TTC549 (cell line): ENCODE measurements around the gene ZNF799.
"Not testable (repeated sequence)": the region's sequence is repeated elsewhere in the genome, so short reads cannot be mapped to it uniquely, and the experiment has no call there.

Experiments
- FAIRE-seq: peaks from 2 replicates; lab custom pipeline; 2012; peaks lifted over from hg19 to GRCh38; lab: Jason Lieb, UNC

Gene ZNF799

GRCh38 chr19:12400633-12401502 lies at the start of gene ZNF799:
Gene ZNF799, minus strand, starts transcription at chr19:12401271. Its CDS starts 201 bp downstream, at chr19:12401070.
- FAIRE-seq = peak; percentile 64

GRCh38 chr19:12450844-12451243 lies 49.8 kb upstream of the ZNF799 start:
- FAIRE-seq = no peak

- no peak for FAIRE-seq
These were observed 47.7 kb upstream of the ZNF799 start for GRCh38 chr19:12448808-12449207.

- FAIRE-seq = peak; percentile 83
These were observed 39.7 kb upstream of the ZNF799 start, which contains the start of gene ZNF443 for GRCh38 chr19:12440541-12441316. Gene ZNF443, minus strand, starts transcription at chr19:12441021. Its CDS starts 107 bp downstream, at chr19:12440914.

GRCh38 chr19:12439686-12440540 lies 38.8 kb upstream of the ZNF799 start:
- not testable (repeated sequence) for FAIRE-seq

GRCh38 chr19:12430726-12431299 lies 29.7 kb upstream of the ZNF799 start:
- FAIRE-seq = not testable (repeated sequence)

DNA sequence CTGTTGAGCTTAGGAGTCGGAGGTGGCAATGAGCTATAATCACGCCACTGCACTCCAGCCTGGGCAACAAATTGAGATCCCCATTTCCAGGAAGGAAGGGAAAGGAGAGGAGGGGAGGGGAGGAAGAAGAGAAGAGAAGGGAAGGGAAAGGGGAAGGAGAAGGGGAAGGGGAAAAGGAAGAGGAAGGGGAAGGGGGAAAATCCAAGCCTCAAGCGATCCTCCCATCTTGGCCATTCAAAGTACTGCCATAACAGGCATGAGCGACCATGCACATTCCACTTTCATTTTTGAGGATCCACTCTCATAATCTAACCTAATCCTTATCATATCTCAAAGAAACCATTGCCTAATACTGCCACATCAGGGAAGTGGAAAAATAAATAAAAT lies 24.8 kb upstream of the ZNF799 start:
- FAIRE-seq = no peak

DNA sequence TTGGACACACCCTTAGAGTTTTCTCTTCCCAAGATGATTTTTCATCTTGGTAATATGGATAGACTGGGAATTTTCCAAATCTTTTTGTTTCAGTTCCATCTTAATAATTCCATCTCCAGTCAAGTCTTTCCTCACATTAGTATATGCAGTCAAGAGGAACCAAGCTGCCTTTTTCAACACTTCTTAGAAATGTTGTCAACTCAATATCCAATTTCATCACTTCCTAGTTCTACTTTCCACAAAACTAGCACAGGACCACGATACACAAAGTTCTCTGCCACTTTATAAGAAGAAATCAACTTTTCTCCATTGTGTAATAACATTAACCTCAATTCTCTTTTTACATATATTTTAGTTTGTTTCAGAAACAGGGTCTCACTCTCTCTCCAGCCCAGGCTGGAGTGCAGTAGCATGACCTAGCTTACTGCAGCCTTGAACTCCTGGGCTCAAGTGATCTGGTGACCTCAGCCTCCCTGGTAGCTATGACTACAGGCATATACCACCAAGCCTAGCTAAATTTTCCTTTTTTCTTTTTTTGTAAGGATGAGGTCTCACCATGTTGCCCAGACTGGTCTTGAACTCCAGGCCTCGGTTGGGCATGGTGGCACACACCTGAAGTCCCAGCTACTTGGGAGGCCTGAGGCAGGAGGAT lies 24.3 kb upstream of the ZNF799 start:
- FAIRE-seq = no peak

DNA sequence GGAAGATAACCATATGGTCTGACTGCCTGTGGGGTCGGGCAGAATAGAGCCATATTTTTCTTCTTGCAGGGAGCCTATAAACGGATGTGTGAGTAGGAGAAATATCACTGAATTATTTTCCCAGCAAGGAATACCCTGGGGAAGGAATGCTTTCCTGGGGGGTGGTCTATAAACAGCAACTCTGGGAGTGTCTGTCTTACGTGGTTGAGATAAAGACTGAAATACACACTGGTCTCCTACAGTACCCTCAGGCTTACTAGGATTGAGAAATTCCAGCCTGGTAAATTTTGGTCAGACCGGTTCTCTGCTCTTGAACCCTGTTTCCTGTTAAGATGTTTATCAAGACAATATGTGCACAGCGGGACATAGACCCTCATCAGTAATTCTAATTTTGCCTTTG lies 16.2 kb upstream of the ZNF799 start:
- FAIRE-seq = not testable (repeated sequence)

- no peak for FAIRE-seq
These were observed 10.8 kb upstream of the ZNF799 start for GRCh38 chr19:12411893-12412292.

- FAIRE-seq = not testable (repeated sequence)
These were observed 1.0 kb downstream of the ZNF799 start for GRCh38 chr19:12399901-12400632.

- FAIRE-seq = not testable (repeated sequence)
These were observed 9.9 kb downstream of the ZNF799 start for GRCh38 chr19:12391148-12391547.

- not testable (repeated sequence) for FAIRE-seq
These were observed 14.7 kb downstream of the ZNF799 start for GRCh38 chr19:12386365-12386764.

- no peak for FAIRE-seq
These were observed 20.7 kb downstream of the ZNF799 start for GRCh38 chr19:12380444-12380737.

GRCh38 chr19:12379732-12380443 lies 21.2 kb downstream of the ZNF799 start:
- no peak for FAIRE-seq

DNA sequence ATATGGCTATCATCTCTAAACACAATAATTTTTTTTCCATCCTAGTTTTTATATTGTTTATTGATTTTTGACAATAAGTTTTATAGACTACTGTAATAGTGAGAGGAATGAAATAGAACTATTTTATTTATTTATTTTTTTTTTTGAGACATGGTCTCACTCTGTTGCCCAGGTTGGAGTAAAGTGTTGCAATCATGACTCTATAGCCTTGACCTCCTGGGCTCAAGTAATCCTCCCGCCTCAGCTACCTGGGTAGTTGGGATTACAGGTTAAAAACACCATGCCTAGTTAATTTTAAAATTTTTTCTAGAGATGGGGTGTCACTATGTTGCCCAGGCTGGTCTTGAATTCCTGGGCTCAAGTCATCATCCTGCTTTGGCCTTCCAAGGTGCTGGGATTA lies 27.0 kb downstream of the ZNF799 start:
- FAIRE-seq = no peak

GRCh38 chr19:12365236-12366162 lies 35.6 kb downstream of the ZNF799 start, which contains the start of gene ZNF442:
Gene ZNF442, minus strand, starts transcription at chr19:12365683. Its CDS starts 2,052 bp downstream, at chr19:12363631.
- peak; percentile 51 for FAIRE-seq

- no peak for FAIRE-seq
These were observed 36.5 kb downstream of the ZNF799 start for GRCh38 chr19:12364391-12365235.
